Coronary artery (tissue), 2 donors: ENCODE measurements around the gene SLC1A3.

Source experiments
- DNase-seq: peaks from one replicate; pipeline ENCODE4 v3.0.0-alpha.2; 2017; ENCODE audit warnings: low spot score
- H3K27ac ChIP-seq, 2 donors: fragments of 200-600 bp; sonication (generic); one replicate each; pipeline ENCODE4 v1.5.1; 2016 to 2019
- H3K4me3 ChIP-seq: fragments of 200-600 bp; sonication (generic); 2 replicates; pipeline ENCODE4 v1.5.1; 2016; ENCODE audit warnings: mild to moderate bottlenecking, moderate library complexity
- CTCF ChIP-seq: fragments of 200-600 bp; sonication (generic); IDR thresholded peaks from one replicate; pipeline ENCODE4 v1.5.1; 2019; ENCODE audit warnings: antibody characterized with exemption

SLC1A3 gene

GRCh38 chr5:36630201-36631145 is 24.1 kb downstream of the SLC1A3 start:
- Histone ChIP-seq H3K27ac (peak overlapping the region in 1 of 2 donors; percentile 11), H3K4me3 (no peak overlapping the region)
- DNase-seq, result no peak
- no peak for TF ChIP-seq CTCF

- TF ChIP-seq CTCF, result no peak
- no peak for DNase-seq
- H3K4me3 ChIP-seq, result no peak overlapping the region
- peak overlapping the region in 1 of 2 donors; percentile 11 for H3K27ac ChIP-seq
These were observed 24.7 kb downstream of the SLC1A3 start for GRCh38 chr5:36631154-36631553.

- Histone ChIP-seq H3K27ac (no peak overlapping the region), H3K4me3 (no peak overlapping the region)
- DNase-seq, result no peak
- TF ChIP-seq CTCF, result no peak
These were observed 25.4 kb downstream of the SLC1A3 start for GRCh38 chr5:36631620-36632362.

- no peak for DNase-seq
- no peak for TF ChIP-seq CTCF
- Histone ChIP-seq H3K27ac (no peak overlapping the region), H3K4me3 (no peak overlapping the region)
These were observed 25.9 kb downstream of the SLC1A3 start for GRCh38 chr5:36632363-36632664.

- Histone ChIP-seq H3K4me3 (no peak overlapping the region), H3K27ac (no peak overlapping the region)
- no peak for TF ChIP-seq CTCF
- no peak for DNase-seq
These were observed 29.4 kb downstream of the SLC1A3 start for GRCh38 chr5:36635721-36636390.

GRCh38 chr5:36637101-36637500 is 30.7 kb downstream of the SLC1A3 start:
- DNase-seq, result no peak
- Histone ChIP-seq H3K4me3 (no peak overlapping the region), H3K27ac (no peak overlapping the region)
- TF ChIP-seq CTCF, result no peak
